GM20431 (cell line): ENCODE data around the gene PGAM5.
"Not testable (repeated sequence)": the region's sequence is repeated elsewhere in the genome, so short reads cannot be mapped to it uniquely, and the experiment has no call there.

Experiments
- in situ Hi-C: fragments of 300-500 bp; cut with MseI, MboI; formaldehyde crosslinking; loops from one replicate; pipeline ENCODE4 v1.15.0; 2020; ENCODE audit warnings: low sequenced_read_pairs; ENCODE audit not compliant: unreplicated experiment

The PGAM5 gene

DNA sequence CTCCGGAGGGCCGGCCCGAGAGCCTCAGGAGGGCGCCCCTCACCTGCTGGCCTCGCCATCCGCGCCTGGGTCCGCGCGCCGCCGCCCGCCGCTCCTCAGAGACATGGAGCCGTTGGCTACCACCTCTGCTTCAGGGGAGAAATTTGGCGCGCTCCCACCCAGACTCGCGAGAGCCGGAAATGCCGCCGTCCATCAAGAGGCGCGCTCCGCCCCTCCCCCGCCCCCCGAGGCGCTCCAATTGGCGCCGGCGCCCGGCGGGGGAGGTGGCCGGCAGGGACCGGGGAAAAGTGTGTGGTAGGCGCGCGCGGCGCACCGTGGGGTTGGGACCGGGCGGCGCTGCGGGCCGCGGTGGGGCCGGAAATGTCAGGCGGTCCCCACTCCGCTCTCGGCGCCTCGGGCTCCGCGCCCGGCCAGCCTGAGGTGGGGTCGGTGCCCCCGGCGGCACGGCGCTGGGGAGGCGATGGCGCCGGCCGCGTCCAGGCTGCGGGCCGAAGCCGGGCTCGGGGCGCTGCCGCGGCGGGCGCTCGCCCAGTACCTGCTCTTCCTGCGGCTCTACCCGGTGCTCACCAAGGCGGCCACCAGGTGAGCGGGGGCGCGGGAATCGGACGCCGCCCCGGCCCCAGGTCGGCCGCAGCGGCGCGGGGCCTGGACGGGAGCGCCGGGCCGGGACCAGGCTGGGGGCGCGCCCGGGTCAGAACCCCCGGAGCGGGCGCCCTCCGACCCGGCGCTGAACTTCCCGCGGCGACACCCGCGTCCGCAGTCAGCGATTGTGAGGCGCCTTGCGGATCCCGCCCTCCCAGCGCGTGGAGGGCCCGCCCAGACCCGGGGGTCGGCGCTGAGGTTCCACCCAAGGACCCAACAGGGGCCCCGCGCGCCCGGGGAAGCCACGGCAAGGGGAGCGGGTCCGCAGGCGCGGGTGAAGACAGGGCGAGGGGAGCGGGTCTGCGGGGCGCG lies 23.2 kb upstream of the PGAM5 start, which contains the start of the genes POLE and PXMP2:
Gene POLE, minus strand, starts transcription at position 132 of the 954 bp plus-strand sequence. Its CDS starts 27 bp downstream, at position 105.
Gene PXMP2, plus strand, starts transcription at position 377 of the 954 bp plus-strand sequence. Its CDS starts 84 bp downstream, at position 461.
- in situ Hi-C loops, result no loop called here

DNA sequence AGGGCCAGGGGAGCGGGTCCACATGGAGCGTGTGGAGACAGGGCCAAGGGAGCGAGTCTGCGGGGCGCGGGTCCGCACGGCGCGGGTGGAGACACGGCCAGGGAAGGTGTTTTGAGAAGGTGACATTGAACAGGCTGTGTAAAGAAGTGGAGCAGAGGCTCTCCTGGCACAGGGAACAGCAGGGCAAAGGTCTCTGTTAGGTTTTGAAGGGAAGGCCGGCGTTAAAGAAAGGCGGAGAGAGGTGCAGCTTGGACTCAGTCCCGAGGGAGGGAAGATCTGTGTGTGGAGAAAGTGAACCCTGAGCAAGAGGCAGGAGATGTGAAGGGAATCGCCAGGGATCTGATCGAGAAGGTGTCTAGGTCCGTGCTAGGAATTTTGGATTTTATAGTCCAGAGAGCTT lies 21.4 kb upstream of the PGAM5 start:
- in situ Hi-C loops, result no loop called here

DNA sequence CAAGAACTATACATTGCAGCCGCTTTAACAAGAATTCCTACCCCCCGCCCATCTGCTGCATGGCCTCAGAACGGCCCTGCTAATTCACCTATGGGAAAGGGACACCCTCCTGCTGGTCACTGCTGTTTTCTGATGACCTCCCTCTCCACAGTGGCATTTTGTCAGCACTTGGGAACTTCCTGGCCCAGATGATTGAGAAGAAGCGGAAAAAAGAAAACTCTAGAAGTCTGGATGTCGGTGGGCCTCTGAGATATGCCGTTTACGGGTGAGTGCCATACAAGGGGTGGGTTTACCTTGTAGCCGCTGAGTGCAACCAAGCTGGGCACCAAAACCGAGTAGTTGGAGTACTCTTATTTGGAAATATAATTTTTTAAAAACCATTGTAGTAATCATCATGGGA lies 20.5 kb upstream of the PGAM5 start:
- in situ Hi-C loops, result no loop called here

DNA sequence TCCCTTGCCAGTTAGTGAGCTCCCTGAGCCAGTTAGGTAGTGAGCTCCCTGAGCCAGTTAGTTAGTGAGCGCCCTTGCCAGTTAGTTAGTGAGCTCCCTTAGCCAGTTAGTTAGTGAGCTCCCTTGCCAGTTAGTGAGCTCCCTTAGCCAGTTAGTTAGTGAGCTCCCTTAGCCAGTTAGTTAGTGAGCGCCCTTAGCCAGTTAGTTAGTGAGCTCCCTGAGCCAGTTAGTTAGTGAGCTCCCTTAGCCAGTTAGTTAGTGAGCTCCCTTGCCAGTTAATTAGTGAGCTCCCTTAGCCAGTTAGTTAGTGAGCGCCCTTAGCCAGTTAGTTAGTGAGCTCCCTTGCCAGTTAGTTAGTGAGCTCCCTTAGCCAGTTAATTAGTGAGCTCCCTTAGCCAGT lies 18.6 kb upstream of the PGAM5 start:
- in situ Hi-C loops, result not testable (repeated sequence)

DNA sequence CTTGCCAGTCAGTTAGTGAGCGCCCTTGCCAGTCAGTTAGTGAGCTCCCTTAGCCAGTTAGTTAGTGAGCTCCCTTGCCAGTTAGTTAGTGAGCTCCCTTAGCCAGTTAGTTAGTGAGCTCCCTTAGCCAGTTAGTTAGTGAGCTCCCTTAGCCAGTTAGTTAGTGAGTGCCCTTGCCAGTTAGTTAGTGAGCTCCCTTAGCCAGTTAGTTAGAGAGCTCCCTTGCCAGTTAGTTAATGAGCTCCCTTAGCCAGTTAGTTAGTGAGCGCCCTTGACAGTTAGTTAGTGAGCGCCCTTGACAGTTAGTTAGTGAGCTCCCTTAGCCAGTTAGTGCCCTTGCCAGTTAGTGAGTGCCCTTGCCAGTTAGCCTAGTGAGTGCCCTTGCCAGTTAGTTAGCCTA lies 15.8 kb upstream of the PGAM5 start:
- in situ Hi-C loops, result not testable (repeated sequence)

DNA sequence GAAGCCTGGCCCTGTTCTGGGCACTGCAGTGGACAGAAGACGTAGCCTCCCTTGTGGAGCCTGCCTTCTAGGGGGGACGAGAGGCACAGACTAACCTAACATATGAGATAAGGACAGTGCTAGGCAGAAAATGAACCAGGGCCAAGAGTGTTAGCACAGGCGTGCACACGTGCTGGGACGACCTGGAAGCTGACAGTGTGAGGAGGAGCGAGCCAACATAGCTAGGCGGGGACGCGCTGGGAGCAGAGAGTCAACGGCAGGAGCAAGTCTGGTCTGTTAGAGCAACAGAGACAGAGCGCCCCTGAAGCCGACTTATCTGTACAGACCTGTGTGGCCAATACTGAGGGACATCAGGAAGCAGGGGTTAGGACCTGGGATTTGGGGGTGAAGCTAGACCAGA lies 15.2 kb upstream of the PGAM5 start:
- in situ Hi-C loops, result no loop called here

DNA sequence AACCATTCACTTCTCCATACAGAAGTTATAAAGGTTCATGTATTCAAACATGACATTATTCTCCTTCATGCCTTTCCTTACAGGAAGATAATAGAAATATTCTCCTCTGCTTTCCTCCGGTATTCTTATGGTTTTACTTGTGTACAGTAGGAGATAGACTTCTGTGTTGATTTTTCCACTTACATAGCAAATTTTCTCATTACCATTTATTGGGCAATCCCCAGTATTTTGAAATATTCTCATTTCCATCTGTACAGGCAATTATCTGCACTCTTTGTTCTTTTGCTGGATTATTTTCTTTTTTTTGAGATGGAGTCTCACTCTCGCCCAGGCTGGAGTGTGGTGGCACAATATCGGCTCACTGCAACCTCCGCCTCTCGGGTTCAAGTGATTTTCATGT lies 12.3 kb upstream of the PGAM5 start:
- in situ Hi-C loops, result no loop called here

DNA sequence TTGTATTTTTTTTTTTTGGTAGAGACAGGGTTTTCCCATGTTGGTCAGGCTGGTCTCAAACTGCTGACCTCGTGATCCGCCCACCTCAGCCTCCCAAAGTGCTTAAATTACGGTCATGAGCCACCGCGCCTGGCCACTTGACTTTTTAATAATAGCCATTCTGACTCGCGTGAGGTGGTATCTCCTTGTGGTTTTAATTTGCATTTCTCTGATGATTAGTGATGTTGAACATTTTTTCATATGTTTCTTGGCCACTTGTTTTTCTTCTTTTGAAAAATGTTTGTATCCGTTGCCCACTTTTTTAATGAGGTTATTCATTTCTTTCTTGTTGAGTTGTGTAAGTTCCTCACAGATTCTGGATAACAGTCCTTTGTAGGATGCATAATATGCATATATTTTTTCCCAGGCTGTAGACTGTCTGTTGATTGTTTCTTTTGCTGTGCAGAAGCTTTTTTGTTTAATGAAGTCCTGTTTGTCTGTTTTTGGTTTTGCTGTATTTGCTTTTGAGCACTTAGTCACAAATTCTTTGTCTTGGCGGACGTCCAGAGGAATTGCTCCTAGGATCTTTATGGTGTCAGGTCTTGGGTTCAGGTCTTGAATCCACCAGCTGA lies 10.3 kb upstream of the PGAM5 start:
- in situ Hi-C loops, result no loop called here

DNA sequence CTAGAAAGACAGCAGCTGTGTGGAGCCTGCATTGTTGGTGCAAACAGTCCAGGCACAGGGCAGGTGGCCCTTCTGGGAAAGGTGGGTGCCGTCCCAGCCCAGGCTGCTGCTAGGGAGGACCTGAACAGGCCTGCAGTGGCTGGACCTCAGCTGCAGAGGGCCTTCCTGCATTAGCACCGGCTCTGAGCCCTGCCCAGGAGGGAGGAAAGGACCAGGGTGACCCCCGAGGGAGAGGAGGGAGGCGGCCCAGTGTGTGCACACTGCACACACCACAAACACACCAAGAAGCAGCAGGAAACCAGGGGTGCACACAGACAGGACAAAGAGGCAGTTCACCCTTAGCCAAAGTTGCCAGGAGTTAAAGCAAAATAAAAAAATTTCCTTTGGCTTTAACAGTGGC lies 8.0 kb upstream of the PGAM5 start:
- in situ Hi-C loops, result no loop called here

DNA sequence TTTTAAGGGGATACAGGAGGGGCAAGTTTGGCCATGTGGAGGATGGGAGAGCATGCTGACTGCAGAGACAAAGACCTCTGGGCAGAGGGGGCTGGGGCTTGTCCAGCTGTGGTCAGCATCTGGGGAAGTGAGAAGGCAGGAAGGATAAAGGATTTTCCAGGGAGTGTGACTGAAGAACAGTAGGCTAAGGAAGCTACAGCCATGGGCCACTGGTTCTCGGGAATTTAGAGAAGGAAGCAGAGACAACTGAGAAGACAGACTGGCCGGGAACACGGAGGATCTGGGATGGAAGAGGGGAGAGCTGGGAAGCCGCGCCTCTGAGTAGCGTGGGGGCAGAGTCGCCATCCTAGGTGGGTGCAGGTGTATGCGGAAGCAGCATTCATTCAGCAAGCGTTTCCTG lies 7.0 kb upstream of the PGAM5 start:
- in situ Hi-C loops, result no loop called here

DNA sequence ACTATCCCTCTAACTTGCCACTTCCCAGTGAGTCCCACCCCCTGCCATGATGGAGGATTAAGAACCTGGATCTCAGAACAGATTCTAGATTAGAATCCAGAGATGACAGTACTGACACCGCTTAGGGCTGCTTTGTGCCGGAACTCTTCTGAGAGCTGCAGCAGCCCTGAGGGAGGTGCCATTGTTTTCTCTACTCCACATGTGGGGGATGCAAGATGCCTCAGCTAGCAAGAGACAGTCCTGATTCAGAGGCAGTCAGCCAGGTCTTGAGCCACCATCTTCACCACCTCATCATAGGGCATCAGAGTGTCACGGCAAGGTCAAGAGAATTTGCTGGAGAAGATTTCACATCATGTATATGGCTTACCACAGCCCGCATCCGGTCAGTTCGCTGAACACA lies 3.4 kb upstream of the PGAM5 start:
- in situ Hi-C loops, result no loop called here

DNA sequence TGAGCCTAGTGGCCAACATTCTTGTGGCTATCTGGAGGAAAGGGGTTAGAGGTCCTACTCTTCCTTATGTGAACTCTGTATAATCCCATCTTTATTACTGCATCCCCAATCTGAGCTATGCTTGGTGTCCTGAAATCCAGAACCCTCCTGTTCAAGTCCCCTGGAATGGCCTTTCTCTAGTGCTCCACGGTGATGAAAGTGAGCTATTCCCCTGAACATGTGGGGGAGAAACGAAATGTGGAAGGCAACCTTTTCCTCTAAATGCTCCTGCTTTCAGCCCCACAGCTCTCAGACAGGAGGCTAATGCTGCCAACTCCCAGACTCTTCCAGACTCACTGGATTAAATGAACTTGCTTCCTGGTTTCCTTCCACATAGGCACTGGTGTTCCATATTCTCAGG lies 2.5 kb upstream of the PGAM5 start:
- in situ Hi-C loops, result no loop called here

DNA sequence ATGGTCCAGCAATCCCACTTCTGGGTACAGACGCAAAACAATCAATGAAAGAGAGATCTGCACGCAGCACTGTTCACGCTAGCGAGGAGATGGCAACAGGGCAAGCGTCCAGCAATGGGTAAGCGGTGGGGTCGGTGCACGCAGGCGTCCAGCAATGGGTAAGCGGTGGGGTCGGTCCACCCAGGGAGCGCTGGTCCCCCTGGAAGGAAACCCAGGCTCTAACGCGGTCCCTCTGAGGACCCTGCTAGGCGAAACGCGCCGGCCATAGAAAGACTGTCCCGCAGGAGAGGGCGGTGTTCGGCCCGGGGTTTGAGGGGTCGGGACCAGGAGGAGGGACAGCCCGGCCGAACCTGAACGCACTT lies 618 bp upstream of the PGAM5 start:
- in situ Hi-C loops, result no loop called here

DNA sequence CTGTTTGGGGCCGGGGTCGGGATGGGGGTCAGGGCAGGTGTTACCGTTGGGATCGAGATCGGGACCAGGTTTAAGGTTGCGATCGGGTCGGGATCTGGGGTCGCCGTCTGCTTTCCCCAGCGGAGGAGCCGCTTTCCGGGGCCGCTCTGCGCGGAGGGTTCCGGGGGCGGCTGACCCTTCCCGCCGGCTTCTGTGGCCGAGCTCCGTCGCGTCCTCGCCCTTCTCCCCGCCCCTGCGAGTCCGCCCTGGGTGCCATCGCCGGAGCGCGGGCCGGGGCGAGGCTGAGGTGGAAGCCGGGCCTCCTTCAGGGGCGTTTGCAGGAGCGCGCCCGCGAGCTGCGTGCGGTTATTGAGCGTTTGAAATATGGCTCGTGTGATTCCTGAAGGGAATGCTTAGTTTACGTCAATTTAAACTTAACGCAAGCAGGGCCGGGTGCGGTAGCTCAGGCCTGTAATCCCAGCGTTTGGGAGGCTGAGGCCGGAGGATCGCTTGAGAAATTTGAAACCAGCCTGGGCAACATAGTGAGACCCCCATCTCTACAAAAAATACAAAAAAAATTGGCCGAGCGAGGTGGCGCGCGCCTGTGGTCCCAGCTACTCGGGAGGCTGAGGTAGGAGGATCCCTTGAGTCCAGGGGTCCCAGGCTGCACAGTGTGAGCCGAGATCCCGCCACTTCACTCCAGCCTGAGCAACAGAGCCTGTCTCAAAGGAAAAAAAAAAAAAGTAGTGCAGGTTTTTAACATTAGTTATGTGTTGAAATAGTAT lies 620 bp downstream of the PGAM5 start:
- in situ Hi-C loops, result no loop called here

DNA sequence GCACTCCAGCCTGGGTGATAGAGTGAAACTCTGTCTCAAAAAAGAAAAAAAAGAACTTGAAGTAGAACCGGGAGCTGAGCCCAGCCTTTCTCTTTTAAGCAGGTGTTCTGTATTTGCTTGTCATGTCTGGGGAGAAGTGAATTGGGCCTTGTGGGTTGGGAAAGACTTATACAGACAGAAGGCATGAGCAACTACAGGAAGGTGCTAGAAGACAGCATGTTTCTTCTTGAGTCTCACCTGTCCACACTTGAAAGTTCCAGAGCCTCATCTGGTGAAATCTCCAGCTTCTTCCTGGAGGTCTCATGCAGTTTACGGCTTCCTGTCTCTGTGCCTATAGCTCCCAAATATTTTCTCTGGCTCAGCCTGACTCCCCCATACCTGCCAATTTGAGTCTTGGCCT lies 2.5 kb downstream of the PGAM5 start:
- in situ Hi-C loops, result no loop called here

DNA sequence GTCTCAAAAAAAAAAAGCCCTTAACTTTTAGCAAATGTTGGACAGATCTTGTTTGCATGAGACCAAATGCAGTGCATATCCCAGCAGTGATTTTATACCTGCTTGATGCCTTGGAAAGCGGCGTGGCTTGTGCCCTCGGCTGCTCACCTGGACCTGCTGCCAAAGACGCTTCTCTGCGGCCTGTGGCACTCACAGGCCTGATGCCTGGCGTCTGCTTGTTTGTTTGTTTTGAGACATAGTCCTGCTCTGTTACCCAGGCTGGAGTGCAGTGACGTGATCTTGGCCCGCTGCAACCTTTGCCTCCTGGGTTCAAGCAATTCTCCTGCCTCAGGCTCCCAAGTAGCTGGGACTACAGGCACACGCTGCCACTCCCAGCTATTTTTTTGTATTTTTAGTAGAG lies 5.2 kb downstream of the PGAM5 start:
- in situ Hi-C loops, result no loop called here

DNA sequence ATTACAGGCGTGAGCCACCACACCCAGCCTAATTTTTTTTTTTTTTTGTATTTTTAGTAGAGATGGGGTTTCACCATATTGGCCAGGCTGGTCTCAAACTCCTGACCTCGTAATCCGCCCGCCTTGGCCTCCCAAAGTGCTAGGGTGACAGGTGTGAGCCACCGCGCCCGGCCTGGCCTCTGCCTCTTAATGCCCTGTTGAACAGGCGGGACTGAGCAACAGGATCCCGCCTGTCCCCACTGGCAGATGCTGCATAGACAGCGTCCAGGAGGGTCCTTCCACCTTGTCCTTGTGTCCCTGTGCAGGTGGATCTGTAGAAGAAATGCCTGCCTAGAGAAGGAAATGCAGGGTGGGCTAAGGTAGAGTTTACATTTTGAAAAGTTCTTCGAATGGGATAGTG lies 5.7 kb downstream of the PGAM5 start:
- in situ Hi-C loops, result no loop called here

DNA sequence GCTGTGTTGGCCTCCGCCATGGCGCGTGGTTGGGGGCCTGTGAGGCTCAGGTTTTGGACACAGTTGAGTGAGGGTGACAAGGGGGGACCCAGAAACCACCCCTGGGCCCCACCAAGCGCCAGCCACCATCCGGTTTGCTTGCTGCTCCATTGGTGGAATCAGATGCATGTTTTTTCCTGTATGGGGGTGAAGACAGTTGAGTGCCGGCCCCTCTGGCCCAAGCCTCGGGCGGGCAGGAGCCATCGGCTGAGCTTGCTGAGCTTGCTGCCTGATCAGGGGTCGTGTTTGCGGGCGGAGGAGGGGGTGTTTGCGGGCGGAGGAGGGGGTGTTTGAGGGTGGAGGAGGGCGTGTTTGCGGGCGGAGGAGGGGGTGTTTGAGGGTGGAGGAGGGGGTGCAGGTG lies 6.4 kb downstream of the PGAM5 start:
- in situ Hi-C loops, result no loop called here

DNA sequence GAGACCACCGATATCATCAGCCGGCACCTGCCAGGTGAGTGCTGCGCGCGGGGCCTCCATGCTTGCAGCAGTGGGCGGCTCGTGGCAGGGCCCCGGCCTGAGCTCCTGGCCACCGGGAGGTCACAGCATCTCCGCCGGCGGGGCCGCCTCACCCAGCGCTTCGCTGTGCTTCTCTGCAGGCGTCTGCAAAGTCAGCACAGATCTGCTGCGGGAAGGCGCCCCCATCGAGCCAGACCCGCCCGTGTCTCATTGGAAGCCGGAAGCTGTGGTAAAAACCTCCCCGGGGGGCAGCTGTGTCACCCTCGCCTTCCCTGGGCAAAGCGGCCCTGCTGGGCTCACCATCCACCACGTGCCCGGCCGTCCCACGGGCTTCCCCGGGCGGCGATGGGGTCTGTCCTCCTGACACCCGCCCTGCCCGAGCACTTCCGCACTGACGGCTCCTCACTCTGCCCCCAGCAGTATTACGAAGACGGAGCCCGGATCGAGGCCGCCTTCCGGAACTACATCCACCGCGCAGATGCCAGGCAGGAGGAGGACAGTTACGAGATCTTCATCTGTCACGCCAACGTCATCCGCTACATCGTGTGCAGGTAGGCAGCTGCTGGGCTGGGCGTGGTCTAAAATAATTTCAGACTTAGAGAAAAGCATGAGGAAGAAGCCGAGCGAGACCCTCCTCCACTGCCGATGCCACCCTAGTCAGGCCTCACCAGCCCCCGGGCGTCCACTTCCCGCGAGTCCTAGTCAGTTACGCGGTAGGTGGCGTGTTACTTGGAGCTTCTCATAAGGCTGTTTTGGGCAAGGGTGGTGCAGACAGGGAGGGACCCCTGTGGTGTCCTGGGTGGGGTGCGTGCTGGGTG lies 7.1 kb downstream of the PGAM5 start:
- in situ Hi-C loops, result no loop called here

DNA sequence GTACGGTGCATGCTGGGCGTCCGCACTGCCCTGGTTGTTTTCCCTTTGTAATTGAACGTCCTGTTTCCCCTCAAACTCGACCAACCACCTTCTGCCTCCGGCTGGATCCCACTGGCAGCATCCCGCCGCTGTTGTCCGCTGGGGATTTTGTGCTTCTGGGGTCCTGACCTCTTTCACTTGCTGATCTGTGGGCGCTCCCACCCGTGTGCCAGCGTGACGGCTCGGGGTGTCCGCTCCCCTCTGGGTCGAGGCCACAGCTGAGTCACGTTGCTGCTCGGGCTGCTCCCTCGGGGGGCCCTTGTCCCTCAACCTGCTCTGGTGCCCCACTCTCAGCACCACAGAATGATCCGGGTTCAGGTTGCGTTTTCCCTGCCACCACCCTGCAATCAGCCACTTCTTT lies 8.0 kb downstream of the PGAM5 start:
- in situ Hi-C loops, result no loop called here
